ENCODE results near the gene TRMT61B. TPM values are rescaled to one million over a fixed set of nuclear protein-coding genes. Genes with fewer than 3 reads are reported as not detected.
A peak's percentile ranks its signal among the peaks of the same experiment; 100 is the strongest.

The TRMT61B gene
- total and polyA plus RNA-seq, 2 of the 13 experiments (the other 11 are each of a cell fraction or from before 2014, with no cell fraction given), result 19.7 to 23.5 TPM

GRCh38 chr2:28905533-28905932 is 35.4 kb upstream of the TRMT61B start:
- Histone ChIP-seq H3K4me2 (ENCODE audit: low read depth, low read length) (no peak overlapping the region), H3K79me2 (ENCODE audit: insufficient read depth, low read length) (peaks cover 96% of the 10 kb centered on the region), H3K27ac (ENCODE audit: extremely low read length, insufficient read depth, low read length) (no peak overlapping the region), H3K27me3 (ENCODE audit: control insufficient read depth in 1 of 2, insufficient read depth in 2 of 2, low read length in 2 of 2) (no peaks in the 10 kb centered on the region), H3K9ac (ENCODE audit: insufficient read depth, low read depth, low read length) (no peak overlapping the region), H3K9me3 (ENCODE audit: low read length) (no peaks in the 10 kb centered on the region), H2AFZ (ENCODE audit: low read length) (no peak overlapping the region), H3K36me3 (replicated peaks in 1 of 2; ENCODE audit: control insufficient read depth in 1 of 2, insufficient read depth in 2 of 2, low read length in 2 of 2) (peaks cover 29 to 87% of the 10 kb centered on the region in 2 experiments), H3K4me1 (ENCODE audit: insufficient read depth, low read length) (peaks cover 24% of the 10 kb centered on the region), H3K4me3 (replicated peaks in 1 of 3; ENCODE audit: insufficient read depth in 1 of 3, low read depth in 2 of 3, low read length in 3 of 3) (no peak overlapping the region), H4K20me1 (ENCODE audit: insufficient read depth, low read length) (peaks cover 74% of the 10 kb centered on the region)
- in situ Hi-C loops (cut with HindIII; ENCODE audit: extremely low pct_ligation_motif_present, low pct_unique_long_range_greater_than_20kb) (no loop called here), intact Hi-C loops (cut with micrococcal nuclease; ENCODE audit: unreplicated experiment) (no loop called here)
- no peak for TF ChIP-seq IRF1 (CRISPR knock-in tag; IDR thresholded peaks at IDR 0.05; ENCODE audit: low read depth)
- 0 out of 2 replicates have a peak, but pooled peaks have one; percentile 7 for TF ChIP-seq CEBPB (IDR thresholded peaks at IDR 0.05; ENCODE audit: borderline replicate concordance, low read depth, low read length)
- no peak for TF ChIP-seq ZNF7 (CRISPR knock-in tag; IDR thresholded peaks at IDR 0.05)
- no peak for TF ChIP-seq ATF3 (CRISPR knock-in tag; IDR thresholded peaks at IDR 0.05)
- TF ChIP-seq ZHX2 (IDR thresholded peaks at IDR 0.05; ENCODE audit: low read depth), result no peak
- TF ChIP-seq ZHX2 (CRISPR knock-in tag; IDR thresholded peaks at IDR 0.05; ENCODE audit: borderline replicate concordance), result no peak
- TF ChIP-seq MLLT10 (CRISPR knock-in tag; IDR thresholded peaks at IDR 0.05), result no peak
- POLR2A ChIA-PET, result interaction anchor here (2.7 kb wide), 1 partner anchor 11 kb away, joined by 13 read pairs; the partner anchor contains the start of gene WDR43
- CTCF ChIA-PET (ENCODE audit: low intra/inter-chr PET ratio, low total read pairs), result no interaction called here
- FAIRE-seq (no peak), ATAC-seq (no peak), DNase-seq (ENCODE audit: low spot score) (no peak)
- no TSS peak for BruUV-seq (replicated peaks)
- 96% methylated on average over 3 of the region's 3 CpGs for WGBS (ENCODE audit: low lambda C conversion rate)
